PC-3 (cell line): ENCODE results near the gene USP9X.

Experiments used
- CTCF ChIP-seq: fragments of 300-600 bp; sonication (generic); conservative IDR thresholded peaks from 2 replicates; pipeline ENCODE4 v1.5.1; 2017; ENCODE audit warnings: antibody characterized with exemption, low read depth, mild to moderate bottlenecking, low read length
- EZH2phosphoT487 ChIP-seq: fragments of 300-600 bp; sonication (generic); IDR thresholded peaks from 2 replicates; pipeline ENCODE4 v1.6.1; 2018; ENCODE audit warnings: mild to moderate bottlenecking, antibody characterized with exemption, low read length, borderline replicate concordance

GRCh38 chrX:41189156-41189555, 103.9 kb downstream of the USP9X start:
- TF ChIP-seq CTCF (no peak), EZH2phosphoT487 (no peak)
